K562 (cell line): ENCODE data around the gene NMT2. TPM values are rescaled to one million over a fixed set of nuclear protein-coding genes. Genes with fewer than 3 reads are reported as not detected.

Experiments
- ATAC-seq: fragments of 200-7000 bp; cut with Tn5 transposase; 3 replicates; pipeline ENCODE4 v1.9.1; 2020; ENCODE audit warnings: moderate library complexity
- BruUV-seq: library from RNA; stranded (reverse); fragments of 400-500 nt; replicated peaks from 2 replicates; lab custom pipeline; 2021; lab: Mats Ljungman, UMichigan
- CTCF ChIA-PET: fragments of 300-600 bp; formaldehyde crosslinking; extraction: SDS; loops from one replicate; lab custom pipeline; 2021; ENCODE audit warnings: low intra/inter-chr PET ratio; lab: Yijun Ruan, JAX
- POLR2A ChIA-PET: fragments of 300-600, 350-650 bp; sonication (Branson Sonifier 250); formaldehyde crosslinking; extraction: SDS; loops from one replicate; lab custom pipeline; 2021; ENCODE audit warnings: antibody characterized with exemption, inconsistent platforms; lab: Yijun Ruan, JAX
- DNase-seq, 4 experiments: peaks; one replicate each; pipeline versions ENCODE4 v3.0.0 to v3.0.0-alpha.2; 2011 to 2018; ENCODE audit warnings: low spot score in 3 of 4, mixed read lengths in 3 of 4; ENCODE audit errors: extremely low read depth in 1 of 4
- FAIRE-seq: peaks from 2 replicates; lab custom pipeline; 2011; peaks lifted over from hg19 to GRCh38; lab: Jason Lieb, UNC
- H2AFZ ChIP-seq: 2 replicates; pipeline ENCODE4 v1.6.0; 2011; ENCODE audit warnings: low read depth, low read length, control low read depth, inconsistent platforms
- H3K27ac ChIP-seq: fragments of 200-600 bp; 3 replicates; pipeline ENCODE4 v1.8.0; 2011; ENCODE audit warnings: low read depth, mild to moderate bottlenecking, control low read depth, inconsistent platforms, low read length, moderate library complexity, mixed read lengths; ENCODE audit errors: extremely low read depth
- H3K27me3 ChIP-seq, 2 experiments: fragments of 300-600 bp in 1 of 2; 2 replicates in 1 of 2; 3 replicates in 1 of 2; pipeline versions ENCODE4 v1.6.0 to v1.8.0; 2011; ENCODE audit warnings: inconsistent platforms in 2 of 2, low read length in 2 of 2, mild to moderate bottlenecking in 1 of 2, mixed read lengths in 1 of 2, moderate library complexity in 1 of 2; ENCODE audit not compliant: control insufficient read depth in 2 of 2, insufficient read depth in 2 of 2
- H3K36me3 ChIP-seq: fragments of 300-600 bp; 3 replicates; pipeline ENCODE4 v1.8.0; 2011; ENCODE audit warnings: mild to moderate bottlenecking, low read length, inconsistent platforms; ENCODE audit not compliant: control insufficient read depth, insufficient read depth
- H3K4me1 ChIP-seq, 2 experiments: fragments of 200-600 bp in 1 of 2; replicated peaks in 1 of 2; 2 replicates in 1 of 2; 3 replicates in 1 of 2; pipeline versions ENCODE4 v1.5.1 to v1.8.0; 2011; ENCODE audit warnings: inconsistent platforms in 2 of 2, low read length in 2 of 2, mild to moderate bottlenecking in 1 of 2, mixed read lengths in 1 of 2, moderate library complexity in 1 of 2; ENCODE audit not compliant: control insufficient read depth in 2 of 2, insufficient read depth in 2 of 2
- H3K4me2 ChIP-seq: 2 replicates; pipeline ENCODE4 v1.6.1; 2011; ENCODE audit warnings: low read length, control low read depth, inconsistent platforms, mixed read lengths; ENCODE audit not compliant: insufficient read depth
- H3K4me3 ChIP-seq: fragments of 200-600 bp; sonication (generic), shearing (Covaris generic); 2 replicates; pipeline ENCODE4 v1.5.1; 2016; ENCODE audit warnings: control low read depth, inconsistent platforms
- H3K79me2 ChIP-seq: fragments of 200-600 bp; 3 replicates; pipeline ENCODE4 v1.8.0; 2011; ENCODE audit warnings: low read length, inconsistent platforms; ENCODE audit not compliant: control insufficient read depth, insufficient read depth
- H3K9ac ChIP-seq, 2 experiments: 2 replicates each; pipeline versions ENCODE4 v1.6.0 to v1.6.1; 2011; ENCODE audit warnings: low read depth in 2 of 2, low read length in 2 of 2, control low read depth in 1 of 2, inconsistent platforms in 1 of 2, mild to moderate bottlenecking in 1 of 2, mixed read lengths in 1 of 2; ENCODE audit not compliant: insufficient read depth in 1 of 2
- H3K9me1 ChIP-seq: one replicate; pipeline ENCODE4 v1.6.0; 2011; ENCODE audit warnings: inconsistent platforms, mild to moderate bottlenecking, low read length, moderate library complexity; ENCODE audit not compliant: control insufficient read depth, insufficient read depth
- H3K9me3 ChIP-seq: replicated peaks from 2 replicates; pipeline ENCODE4 v1.5.1; 2011; ENCODE audit warnings: low read depth, low read length, inconsistent platforms; ENCODE audit not compliant: control insufficient read depth, insufficient read depth
- H4K20me1 ChIP-seq: replicated peaks from 2 replicates; pipeline ENCODE4 v1.6.1; 2011; ENCODE audit warnings: low read length, inconsistent platforms, mixed read lengths; ENCODE audit not compliant: control insufficient read depth, insufficient read depth
- SMAD1 ChIP-seq: fragments of 150-350 bp; IDR thresholded peaks from 2 replicates; pipeline ENCODE4 v1.6.1; 2014; ENCODE audit warnings: low read length, low read depth; ENCODE audit not compliant: partially characterized antibody
- ZNF384 ChIP-seq: IDR thresholded peaks from 2 replicates; pipeline ENCODE4 v1.6.1; 2012; ENCODE audit warnings: low read depth, low read length, improper control_type of control experiment
- WGBS: fragments of 100-300 bp; shearing (Covaris generic); methylation state at CpG from one replicate; pipeline ENCODE4 v1.1.6; 2016; ENCODE audit warnings: low coverage, mixed read lengths; ENCODE audit not compliant: insufficient coverage; ENCODE audit errors: missing lambda C conversion rate; 5-methylcytosine and 5-hydroxymethylcytosine counted together
- in situ Hi-C: fragments of 300-500 bp; cut with MboI; formaldehyde crosslinking; loops from 4 replicates; pipeline ENCODE4 v1.15.0; 2018; ENCODE audit warnings: inconsistent platforms, mixed read lengths
- intact Hi-C: fragments of 100-400 bp; cut with micrococcal nuclease; formaldehyde crosslinking; loops from 2 replicates; pipeline ENCODE4 v1.14.2; 2022
- polyA plus RNA-seq, 8 experiments: library from polyadenylated mRNA; depleted of rRNA in 4 of 8; stranded (reverse) in 5 of 8; unstranded in 3 of 8; fragments of >200 nt; fragmentation: Nextera tagmentation in 2 of 8; fragmentation: Illumina TruSeq in 1 of 8; extraction: Ambion mirVana in 2 of 8; extraction: Trizol in 1 of 8; gene quantifications; 2 replicates each; pipeline versions ENCODE4 v1.2.1 to v1.2.3, GENCODE V29; 2011 to 2014; ENCODE audit warnings: inconsistent platforms in 1 of 8, missing spikeins in 1 of 8
- total RNA-seq, 7 experiments: library from RNA; depleted of rRNA in 6 of 7; stranded (reverse); fragments of >200 nt in 6 of 7; fragmentation: Illumina TruSeq in 2 of 7; extraction: Trizol in 2 of 7; gene quantifications; 2 replicates each; pipeline versions ENCODE4 v1.2.1 to v1.2.3, GENCODE V29; 2011 to 2021; ENCODE audit warnings: low replicate concordance in 1 of 7
- TF ChIP-seq, protein P1 (sequence below), 2 experiments: fragments of 450-650 bp in 1 of 2; sonication (generic) in 1 of 2; formaldehyde crosslinking in 1 of 2; IDR thresholded peaks; 2 replicates each; pipeline versions ENCODE4 v1.7.1 to v1.9.0; 2016 to 2022; ENCODE audit warnings: inconsistent platforms in 1 of 2, mild to moderate bottlenecking in 1 of 2, missing genetic modification reagents in 1 of 2

The NMT2 gene
- total and polyA plus RNA-seq, 9 of the 15 experiments (the other 6 are each of a cell fraction or from before 2014, with no cell fraction given), result 5.2 to 15.9 (median 10.8) TPM

DNA sequence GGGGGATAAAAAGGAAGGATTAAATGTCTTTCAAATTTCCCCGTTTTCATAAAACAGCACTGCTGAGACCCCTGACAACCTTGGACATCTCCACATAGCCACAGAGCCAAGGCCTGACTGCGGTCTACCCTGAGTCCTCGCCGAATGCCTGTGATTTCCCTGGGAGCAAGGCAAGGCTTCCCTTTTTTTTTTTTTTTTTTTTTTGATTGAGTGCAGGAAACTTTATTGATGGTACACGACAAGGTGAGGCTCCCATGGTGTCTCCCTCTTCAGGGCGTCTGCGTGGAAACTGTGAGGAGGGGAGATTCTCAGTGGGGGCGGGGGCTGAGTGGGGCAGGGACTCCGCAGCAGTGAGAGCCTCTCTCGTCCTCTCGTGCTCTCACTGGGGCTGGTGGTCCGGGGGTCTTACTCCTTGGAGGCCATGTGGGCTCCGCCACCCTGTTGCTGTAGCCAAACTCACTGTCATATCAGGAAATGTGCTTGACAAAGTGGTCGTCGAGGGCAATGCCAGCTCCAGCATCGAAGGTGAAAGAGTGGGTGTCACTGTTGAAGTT, 75.6 kb downstream of the NMT2 start:
- Histone ChIP-seq H3K27me3 (peaks cover 8 to 12% of the 10 kb centered on the region in 2 experiments; a peak in 2 of 5 replicates), H3K9ac (no peak overlapping the region), H3K27ac (no peak overlapping the region), H3K9me3 (0 out of 2 replicates have a peak, but pooled peaks cover 1% of the 10 kb centered on the region), H3K79me2 (peaks cover 7% of the 10 kb centered on the region), H3K9me1 (no peaks in the 10 kb centered on the region), H2AFZ (no peak overlapping the region), H4K20me1 (no peaks in the 10 kb centered on the region), H3K36me3 (no peaks in the 10 kb centered on the region), H3K4me2 (no peak overlapping the region), H3K4me3 (no peak overlapping the region), H3K4me1 (peaks cover 0 to 15% of the 10 kb centered on the region in 2 experiments; a peak in 3 of 5 replicates)
- WGBS, result 32% methylated on average over 10 of the region's 16 CpGs
- ATAC-seq (no peak), FAIRE-seq (no peak), DNase-seq (no peak)
- TF ChIP-seq, protein P1, sequence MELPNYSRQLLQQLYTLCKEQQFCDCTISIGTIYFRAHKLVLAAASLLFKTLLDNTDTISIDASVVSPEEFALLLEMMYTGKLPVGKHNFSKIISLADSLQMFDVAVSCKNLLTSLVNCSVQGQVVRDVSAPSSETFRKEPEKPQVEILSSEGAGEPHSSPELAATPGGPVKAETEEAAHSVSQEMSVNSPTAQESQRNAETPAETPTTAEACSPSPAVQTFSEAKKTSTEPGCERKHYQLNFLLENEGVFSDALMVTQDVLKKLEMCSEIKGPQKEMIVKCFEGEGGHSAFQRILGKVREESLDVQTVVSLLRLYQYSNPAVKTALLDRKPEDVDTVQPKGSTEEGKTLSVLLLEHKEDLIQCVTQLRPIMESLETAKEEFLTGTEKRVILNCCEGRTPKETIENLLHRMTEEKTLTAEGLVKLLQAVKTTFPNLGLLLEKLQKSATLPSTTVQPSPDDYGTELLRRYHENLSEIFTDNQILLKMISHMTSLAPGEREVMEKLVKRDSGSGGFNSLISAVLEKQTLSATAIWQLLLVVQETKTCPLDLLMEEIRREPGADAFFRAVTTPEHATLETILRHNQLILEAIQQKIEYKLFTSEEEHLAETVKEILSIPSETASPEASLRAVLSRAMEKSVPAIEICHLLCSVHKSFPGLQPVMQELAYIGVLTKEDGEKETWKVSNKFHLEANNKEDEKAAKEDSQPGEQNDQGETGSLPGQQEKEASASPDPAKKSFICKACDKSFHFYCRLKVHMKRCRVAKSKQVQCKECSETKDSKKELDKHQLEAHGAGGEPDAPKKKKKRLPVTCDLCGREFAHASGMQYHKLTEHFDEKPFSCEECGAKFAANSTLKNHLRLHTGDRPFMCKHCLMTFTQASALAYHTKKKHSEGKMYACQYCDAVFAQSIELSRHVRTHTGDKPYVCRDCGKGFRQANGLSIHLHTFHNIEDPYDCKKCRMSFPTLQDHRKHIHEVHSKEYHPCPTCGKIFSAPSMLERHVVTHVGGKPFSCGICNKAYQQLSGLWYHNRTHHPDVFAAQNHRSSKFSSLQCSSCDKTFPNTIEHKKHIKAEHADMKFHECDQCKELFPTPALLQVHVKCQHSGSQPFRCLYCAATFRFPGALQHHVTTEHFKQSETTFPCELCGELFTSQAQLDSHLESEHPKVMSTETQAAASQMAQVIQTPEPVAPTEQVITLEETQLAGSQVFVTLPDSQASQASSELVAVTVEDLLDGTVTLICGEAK (IDR thresholded peaks at IDR 0.05), result peak; percentile 91
- TF ChIP-seq, protein P1 (CRISPR knock-in tag; IDR thresholded peaks at IDR 0.05), result peak; percentile 95
- TF ChIP-seq SMAD1 (no peak), ZNF384 (peak; percentile 98)
- intact Hi-C loops, result no loop called here
- ChIA-PET CTCF (no interaction called here), POLR2A (interaction anchor here (1.1 kb wide), 1 partner anchor 37 kb away, joined by 3 read pairs; no protein-coding TSS in a partner anchor)
- no TSS peak for BruUV-seq
- in situ Hi-C loops, result no loop called here
